Fibroblast of the conjunctiva (primary cell): Measurements from ENCODE around the gene SLC25A5.

Experiments
- DNase-seq: peaks from one replicate; pipeline ENCODE4 v3.0.0-alpha.2; 2010; ENCODE audit warnings: low read depth

SLC25A5 gene

GRCh38 chrX:119505945-119506344, 37.7 kb downstream of the SLC25A5 start:
- no peak for DNase-seq

GRCh38 chrX:119507206-119507605, 39.0 kb downstream of the SLC25A5 start:
- DNase-seq, result no peak

DNA sequence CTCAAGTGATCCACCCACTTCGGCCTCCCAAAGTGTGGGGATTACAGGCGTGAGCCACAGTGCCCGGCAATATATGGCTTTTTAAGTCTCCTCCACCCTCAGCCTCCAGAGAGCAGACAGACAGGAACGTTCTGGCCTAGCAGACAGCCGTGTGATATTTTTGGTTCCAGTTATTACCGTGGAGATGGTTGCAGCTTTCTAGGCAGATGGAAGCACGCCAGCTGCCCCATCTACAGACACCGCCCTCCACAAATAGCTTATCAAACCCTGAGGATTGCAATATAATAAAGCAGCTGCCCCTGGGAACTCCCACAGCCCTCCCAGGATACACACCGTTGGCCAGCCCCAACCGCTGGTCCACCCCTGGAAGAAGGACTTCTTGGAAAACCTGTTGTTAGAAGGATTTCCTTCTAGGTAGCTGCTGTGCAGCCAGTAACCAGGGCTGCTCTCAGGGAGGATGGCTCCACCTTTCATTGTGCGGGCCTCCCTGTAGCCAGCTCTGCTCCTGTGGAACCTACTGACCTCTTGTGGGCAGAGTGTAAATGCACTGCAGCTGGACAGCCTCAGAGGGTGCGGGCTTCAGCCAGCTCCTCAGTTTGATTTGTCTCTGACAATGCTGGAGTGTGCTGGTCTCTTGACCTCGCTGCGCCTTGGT, 44.0 kb downstream of the SLC25A5 start:
- DNase-seq, result peak; percentile 56

DNA sequence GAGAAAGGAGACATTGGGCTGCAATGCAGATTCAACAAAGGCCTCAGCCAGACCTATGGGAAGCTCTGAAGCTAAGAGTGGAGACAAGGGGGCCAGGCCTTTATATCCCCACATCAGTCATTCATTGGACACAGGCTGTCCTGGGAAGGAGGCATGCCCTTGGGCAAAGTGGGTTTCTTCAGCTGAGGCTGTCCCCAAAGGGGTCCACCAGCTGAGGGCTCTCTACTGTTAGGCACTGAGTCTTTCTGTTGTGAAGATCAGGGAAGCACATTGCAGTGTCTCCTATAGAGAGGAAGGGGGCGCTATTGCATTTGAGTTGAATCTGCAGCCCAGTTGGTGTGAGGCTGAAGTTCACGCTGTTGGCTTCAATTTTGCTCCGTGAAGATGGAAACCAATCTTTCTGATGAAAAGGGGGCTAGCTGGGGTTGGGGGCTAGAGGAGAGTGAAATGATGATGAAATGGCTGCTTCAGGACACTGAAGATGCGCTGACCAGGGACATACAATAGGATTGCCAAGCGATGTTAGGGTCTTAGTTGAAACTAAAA, 48.0 kb downstream of the SLC25A5 start:
- peak; percentile 57 for DNase-seq

DNA sequence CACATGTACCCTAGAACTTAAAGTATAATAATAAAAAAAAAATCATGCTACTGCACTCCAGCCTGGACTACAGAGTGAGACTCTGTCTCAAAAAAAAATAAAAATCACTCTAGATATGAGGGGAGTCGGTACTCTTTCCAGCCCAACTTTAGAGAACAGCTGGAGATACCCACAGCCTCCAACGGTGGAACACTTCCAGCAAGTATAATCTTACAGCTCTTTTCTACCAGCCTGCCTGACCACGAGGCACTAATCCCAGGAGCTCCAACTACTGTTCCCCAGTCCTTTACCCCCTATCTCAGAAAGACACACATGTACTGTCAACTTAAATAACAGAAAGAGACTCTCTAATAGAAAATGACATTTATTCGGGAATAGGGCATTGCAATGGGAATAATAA, 50.1 kb downstream of the SLC25A5 start:
- DNase-seq, result no peak
